Measurements from ENCODE around the gene NCOA5.

DNA sequence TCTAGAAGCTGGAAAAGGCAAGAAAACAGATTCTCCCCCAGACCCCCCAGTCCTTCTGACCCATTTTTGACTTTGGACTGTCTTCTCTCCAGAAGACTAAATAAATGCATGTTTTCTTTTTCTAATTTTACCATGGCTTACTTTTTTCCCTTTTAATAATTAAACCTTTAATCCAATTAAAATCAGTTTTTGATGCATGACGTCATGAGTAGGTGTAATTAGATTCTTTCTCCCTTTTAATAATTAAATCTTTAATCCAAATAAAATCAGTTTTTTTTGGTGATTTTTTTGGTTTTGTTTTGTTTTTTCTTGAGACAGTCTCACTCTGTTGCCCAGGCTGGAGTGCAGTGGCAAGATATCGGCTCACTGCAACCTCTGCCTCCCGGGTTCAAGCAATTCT is 13.2 kb upstream of the NCOA5 start:
- TF ChIP-seq, protein P1, sequence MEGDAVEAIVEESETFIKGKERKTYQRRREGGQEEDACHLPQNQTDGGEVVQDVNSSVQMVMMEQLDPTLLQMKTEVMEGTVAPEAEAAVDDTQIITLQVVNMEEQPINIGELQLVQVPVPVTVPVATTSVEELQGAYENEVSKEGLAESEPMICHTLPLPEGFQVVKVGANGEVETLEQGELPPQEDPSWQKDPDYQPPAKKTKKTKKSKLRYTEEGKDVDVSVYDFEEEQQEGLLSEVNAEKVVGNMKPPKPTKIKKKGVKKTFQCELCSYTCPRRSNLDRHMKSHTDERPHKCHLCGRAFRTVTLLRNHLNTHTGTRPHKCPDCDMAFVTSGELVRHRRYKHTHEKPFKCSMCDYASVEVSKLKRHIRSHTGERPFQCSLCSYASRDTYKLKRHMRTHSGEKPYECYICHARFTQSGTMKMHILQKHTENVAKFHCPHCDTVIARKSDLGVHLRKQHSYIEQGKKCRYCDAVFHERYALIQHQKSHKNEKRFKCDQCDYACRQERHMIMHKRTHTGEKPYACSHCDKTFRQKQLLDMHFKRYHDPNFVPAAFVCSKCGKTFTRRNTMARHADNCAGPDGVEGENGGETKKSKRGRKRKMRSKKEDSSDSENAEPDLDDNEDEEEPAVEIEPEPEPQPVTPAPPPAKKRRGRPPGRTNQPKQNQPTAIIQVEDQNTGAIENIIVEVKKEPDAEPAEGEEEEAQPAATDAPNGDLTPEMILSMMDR (IDR thresholded peaks at IDR 0.05; ENCODE audit: low read depth, low read length, missing input control): no peak
- no peak for TF ChIP-seq RXRA (IDR thresholded peaks at IDR 0.05)
